ENCODE results near the gene CELA2A.
"Not testable (repeated sequence)": the region's sequence is repeated elsewhere in the genome, so short reads cannot be mapped to it uniquely, and the experiment has no call there.

Gene CELA2A

DNA sequence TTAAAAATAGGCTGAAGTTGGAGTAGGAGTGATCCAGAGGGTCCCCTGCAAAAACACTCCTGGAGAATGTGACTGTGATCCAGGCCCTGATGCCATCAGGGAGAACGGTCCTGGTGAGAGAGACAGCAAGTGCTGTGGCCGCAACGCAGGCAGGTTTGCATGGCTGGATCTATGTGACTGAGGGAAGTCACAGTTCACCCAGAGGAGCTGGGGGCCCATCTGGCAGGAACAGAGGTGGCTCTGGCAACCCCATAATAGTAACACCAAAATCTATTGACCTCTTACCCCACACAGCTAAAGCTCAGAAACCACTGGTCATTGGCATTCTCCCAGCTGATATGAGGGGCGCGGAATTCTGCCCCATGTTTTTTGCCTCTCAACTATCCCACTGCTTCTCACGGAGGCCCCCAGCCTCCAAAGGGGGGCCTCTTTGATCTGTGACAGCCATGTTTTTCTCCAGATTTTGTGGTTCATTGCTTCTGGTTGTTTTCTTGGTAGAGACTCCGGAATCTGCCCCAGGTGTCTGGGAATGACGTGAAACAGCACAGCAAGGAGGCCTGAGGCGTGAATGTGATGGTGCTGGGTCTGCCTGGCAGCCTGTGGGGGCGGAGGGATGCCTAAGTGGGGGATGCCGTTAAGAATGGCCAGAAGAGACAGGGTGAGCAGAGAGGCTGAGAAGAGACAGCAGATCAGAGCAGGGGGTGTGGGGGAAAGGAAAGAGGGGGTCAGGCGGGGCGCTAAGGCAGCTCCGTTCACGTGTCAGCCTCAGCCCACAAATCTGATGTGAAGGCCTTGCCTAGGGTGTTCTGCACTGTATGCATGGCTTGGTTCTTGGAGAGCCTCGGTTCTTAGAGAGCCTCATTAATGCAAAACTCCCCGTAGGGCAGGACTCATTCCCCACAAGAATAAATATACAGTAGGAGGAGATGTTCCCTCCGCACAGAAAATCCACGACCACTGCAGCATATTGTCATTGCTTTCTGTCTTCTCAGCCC is 43.9 kb downstream of the CELA2A start:
- DNase-seq (ENCODE audit: low read depth), result no peak

DNA sequence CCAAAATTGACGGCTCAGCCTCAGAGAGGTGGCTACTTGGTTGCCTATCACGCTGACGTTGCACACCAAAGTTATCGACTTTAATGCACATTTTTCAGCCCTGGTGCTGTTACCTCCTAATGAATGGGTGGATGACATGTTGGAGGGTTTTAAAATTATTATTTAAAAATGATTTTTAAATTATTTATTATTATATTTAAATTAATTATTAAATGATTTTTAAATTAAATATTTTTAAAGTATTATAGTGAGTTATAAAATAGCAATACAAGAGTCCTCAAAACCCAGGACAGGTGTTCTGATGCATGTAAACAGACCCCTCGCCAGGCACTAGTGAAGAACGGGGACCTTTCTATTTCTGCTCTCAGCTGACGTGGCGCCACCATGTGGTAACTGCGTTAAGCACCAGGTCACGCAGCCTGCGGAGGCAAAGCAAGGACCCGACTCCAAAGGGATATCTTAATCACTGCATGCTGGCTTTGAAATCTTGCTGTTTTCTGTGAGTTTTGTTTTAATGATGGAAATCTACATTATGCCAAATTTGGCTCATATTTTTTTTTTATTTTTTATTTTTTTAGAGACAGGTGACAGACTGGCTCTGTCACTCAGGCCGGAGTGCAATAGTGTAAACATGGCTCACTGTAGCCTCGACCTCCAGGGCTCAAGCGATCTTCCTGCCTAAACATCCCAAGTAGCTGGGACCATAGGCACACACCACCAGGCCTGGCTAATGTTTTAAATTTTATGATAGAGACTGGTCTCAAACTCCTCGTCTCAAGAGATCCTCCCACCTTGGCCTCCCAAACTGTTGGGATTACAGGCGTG is 44.9 kb downstream of the CELA2A start:
- DNase-seq (ENCODE audit: low read depth), result peak; percentile 57

DNA sequence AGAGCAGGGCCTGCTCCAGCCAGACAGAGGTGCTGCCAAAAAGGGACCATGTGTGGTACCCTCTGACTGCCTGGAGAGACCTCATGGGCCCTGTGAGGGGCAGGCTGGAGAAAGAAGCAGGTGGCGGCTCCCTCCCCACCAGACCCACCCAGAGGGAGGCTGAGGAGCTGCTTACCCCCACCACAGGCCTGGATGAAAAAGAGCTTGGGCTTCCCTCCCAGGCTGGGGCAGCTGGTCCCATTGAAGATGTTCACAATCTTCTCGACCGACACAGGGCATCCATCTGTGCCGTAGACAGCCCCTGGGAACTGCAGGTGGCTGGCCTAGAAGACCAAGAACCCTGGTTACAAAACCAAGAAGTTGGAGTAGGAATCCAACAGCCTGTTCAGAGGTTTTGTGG is 47.9 kb downstream of the CELA2A start:
- no peak for DNase-seq (ENCODE audit: low read depth)

DNA sequence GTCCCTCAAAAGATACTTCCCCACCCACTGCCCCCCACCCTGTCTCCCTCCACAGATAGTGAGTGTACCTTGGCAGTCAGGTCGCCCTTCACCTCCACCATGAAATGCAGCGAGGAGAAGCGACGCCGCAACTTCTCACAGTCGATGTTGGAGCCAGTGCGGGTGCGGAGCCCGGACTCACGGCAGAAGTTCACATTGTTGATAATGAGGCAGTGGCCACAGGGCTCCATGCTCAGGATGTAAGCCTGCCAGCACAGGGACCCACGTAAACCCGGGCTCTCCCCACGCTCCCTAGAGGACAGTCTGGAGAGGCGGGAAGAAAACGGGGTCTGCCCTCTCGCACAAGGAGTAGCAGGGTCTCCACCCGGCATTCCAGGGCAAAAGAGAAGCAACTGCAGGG is 50.3 kb downstream of the CELA2A start:
- DNase-seq (ENCODE audit: low read depth), result no peak

DNA sequence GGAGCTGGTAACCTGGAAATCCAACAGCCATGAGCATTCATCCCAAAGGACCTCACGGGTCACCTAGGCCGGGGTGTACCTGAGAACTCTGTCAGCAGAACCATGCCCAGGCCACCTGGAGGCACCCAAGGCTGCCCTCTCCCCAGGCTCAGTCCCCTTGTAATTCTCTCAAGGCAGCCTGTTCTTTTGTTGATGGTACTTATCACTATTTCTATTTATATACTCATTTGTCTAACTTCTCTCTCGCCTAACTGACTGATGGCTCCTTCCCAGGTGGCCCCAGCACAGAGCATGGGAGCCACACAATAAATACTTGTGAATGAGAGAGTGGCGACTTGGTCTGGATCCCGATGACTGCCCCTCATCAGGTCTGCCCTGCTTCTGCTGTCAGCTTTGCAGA is 50.7 kb downstream of the CELA2A start:
- DNase-seq (ENCODE audit: low read depth), result no peak

DNA sequence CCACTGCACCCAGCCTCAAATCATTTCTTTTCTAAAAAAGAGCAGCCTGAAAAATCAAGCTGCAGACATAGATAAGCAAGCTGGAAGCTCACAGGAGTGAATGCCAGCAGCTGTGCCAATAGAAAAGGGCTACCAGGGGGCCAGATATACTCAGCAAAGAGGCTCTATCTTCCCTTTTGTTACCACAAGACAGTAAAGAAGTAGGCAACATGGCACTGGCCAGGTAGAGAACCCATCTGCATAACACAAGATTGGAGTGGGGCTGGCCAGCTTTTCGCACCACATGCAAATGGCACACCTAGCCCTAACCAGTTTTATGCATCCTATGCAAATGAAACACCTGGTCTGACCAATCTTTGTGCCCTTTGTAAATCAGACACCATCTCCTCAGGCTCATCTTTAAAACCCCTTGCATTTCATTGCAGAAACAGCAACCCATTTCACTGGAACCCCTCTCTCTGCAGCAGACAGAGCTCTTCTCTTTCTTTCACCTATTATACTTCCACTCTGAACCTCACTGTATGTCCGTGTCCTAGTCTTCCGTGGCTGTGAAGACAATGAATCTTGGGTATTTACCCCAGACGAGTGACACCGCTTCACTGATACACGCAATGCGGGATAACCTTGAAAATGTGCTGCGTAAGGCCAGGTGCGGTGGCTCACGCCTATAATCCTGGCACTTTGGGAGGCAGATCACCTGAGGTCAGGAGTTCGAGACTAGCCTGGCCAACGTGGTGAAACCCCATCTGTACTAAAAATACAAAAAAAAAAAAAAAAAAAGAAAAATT is 52.4 kb downstream of the CELA2A start:
- DNase-seq (ENCODE audit: low read depth), result no peak

DNA sequence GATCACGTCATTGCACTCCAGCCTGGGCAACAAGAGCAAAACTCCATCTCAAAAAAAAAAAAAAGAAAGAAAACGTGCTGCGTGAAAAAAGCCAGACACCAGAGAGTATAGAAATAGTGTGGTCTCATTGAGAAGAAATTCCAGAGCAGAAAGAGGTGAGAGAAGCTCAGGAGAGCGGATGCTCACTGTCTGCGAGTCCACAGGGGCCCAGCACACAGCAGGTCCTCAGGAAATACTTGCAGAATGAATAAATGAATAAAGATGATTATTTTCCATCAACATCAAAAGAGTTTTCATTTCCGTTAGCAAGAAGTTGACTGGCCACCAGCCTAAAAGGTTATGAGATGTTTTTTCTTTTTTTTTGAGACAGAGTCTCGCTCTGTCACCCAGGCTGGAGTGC is 53.1 kb downstream of the CELA2A start:
- DNase-seq (ENCODE audit: low read depth), result no peak

DNA sequence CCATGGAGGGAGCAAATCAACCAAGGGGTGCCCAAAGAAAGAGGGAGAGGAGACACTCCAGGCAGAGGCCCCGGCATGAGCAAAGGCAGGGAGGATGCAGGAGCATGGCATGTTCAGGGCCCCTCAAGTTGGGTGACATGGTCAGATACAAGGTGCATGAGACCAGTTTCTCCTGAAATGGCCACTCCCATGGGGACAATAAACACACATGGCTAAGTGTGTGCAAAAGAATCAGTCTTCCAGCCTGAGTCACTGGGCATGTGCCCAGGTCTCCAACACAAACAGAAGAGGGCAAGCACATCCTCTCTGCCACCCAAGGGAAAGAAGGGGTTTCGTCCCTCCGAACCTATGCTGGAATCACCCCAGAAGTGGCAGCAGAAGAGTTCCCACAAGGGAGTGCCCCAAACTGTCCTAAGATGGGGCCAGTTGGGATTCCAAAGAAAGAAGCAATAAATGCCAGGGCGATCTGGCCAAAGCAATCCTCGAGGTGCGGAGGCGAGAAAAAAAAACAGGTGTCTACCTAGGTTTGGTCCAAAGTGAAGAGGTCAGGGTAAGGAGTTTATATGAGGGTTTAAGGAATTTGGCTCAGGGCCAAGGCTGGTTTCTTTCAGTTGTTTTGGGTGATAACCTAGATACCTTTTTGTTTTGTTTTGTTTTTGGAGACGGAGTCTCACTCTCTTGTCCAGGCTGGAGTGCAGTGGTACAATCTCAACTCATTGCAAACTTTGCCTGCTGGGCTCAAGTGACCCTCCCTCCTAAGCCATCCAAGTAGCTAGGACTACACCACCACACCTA is 54.3 kb downstream of the CELA2A start:
- DNase-seq (ENCODE audit: low read depth), result no peak

DNA sequence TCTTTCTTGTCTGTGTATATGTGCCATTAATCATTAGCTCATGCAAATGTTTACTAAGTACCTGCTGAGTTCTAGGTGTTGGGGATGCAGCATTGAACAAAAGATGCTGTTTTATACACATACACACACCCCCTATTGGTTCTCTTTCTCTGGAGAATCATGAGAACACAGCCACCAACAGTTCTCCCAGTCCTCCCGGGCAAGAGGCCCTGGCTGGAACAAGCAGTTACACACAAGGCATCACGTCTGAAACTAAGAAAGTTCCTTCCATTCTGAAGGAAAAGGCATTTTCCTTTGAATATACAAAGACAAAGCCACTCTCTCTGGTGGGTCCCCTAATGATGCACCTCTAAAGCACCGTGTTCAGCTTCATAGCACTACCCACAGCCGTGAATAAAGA is 56.7 kb downstream of the CELA2A start:
- no peak for DNase-seq (ENCODE audit: low read depth)

DNA sequence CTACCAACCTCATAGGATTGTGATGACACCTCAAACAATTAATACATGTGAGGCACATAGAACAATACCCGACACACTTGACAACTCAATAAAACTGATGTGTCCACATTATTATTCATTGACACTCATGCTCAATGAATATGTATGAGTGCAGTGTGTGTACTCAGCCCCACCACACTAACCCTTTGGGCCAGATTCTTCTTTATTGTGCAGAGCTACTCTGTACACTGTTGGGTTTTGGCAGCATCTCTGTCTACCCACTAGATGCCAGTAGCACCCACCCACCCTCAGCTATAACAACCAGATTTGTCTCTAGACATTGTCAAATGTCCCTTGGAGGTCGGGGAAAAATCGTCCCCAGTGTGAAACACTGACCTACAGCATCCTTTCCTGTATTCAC is 57.4 kb downstream of the CELA2A start:
- DNase-seq (ENCODE audit: low read depth), result no peak

DNA sequence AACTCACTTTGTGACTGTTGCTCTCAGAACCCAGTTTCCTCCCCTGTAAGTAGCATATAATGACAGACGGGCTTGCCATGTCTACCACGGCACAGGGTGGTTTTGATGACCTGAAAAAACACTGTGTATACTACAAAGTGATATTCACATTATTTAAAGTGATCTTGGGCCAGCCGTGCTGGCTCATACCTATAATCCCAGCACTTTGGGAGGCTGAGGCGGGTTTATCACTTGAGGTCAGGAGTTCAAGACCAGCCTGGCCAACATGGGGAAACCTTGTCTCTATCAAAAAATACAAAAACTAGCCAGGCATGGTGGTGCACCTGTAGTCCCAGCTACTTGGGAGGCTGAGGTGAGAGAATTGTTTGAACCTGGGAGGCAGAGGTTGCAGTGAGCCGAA is 58.0 kb downstream of the CELA2A start:
- not testable (repeated sequence) for DNase-seq (ENCODE audit: low read depth)

DNA sequence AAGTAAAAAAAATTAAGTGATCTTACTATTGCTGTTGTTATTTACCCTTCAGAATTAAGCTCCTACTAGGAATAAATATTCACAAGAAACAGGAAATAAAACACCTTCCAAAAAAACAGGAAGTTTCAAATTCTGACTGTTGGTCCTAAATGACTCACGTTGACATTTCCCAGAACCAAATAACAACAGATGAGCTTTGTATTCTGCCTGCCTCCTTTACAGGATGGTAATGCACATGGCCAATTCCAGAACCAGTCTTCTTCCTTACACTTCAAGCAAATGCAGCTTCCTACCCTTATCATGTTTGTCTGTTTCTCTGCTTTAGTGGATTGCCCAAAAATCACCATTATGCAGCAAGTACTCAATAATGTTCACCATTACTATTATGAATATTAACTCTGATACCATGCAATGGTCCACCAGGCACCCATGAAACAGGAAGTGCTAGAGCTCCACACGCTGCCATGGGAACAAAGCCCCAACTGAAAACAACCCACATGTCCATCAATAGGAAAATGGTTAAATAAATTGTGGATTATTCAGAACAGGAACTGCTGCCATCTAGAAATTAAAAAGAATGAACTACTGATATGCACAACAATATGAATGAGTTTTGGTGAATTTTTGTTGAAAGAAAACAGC is 58.6 kb downstream of the CELA2A start:
- DNase-seq (ENCODE audit: low read depth), result no peak

DNA sequence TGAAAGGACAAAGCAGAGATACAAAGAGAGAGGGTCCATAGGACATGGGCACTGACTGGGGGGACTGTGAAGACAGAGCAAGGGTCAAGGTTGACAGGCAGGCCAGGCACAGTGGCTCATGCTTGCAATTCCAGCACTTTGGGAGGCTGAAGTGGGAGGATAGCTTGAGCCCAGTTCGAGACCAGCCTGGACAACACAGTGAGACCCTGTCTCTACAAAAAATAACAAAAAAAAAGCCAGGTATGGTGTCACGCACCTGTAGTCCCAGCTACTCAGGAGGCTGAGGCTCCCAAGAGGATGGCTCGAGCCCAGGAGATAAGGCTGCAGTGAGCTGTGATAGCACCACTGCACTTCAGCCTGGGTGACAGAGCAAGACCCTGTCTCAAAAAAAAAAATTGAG is 63.1 kb downstream of the CELA2A start:
- DNase-seq (ENCODE audit: low read depth), result no peak

DNA sequence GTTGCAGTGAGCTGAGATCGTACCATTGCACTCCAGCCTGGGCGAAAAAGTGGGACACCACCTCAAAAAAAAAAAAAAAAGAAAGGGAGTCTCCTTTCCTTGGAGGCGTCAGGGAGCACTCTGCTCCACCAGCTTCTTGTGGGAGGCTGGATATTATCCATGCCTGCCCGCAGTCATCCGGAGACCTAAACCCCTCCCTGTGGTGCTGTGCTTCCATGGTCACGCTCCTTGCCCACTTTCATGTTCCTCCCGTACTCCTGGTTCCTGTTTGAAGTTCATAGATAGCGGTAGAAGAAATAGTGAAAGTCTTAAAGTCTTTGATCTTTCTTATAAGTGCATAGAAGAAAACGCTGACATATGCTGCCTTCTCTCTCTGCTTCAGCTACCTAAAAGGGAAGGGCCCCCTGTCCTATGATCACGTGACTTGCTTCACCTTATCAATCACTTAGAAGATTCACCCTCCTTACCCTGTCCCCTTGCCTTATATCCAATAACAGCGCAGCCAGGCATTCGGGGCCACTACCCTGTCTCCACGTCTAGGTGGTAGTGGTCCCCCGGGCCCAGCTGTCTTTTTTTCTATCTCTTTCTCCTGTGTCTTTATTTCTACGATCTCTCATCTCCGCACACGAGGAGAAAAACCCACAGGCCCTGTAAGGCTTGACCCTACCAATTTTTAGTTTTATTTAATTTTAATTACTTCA is 64.8 kb downstream of the CELA2A start:
- DNase-seq (ENCODE audit: low read depth), result not testable (repeated sequence)

Data from activated T-cell treated with anti-CD3 and anti-CD28 coated beads for 48 hours (primary cell).